SH-SY5Y (cell line): Measurements from ENCODE around the gene JMJD7.

ENCODE experiments used
- GATA2 ChIP-seq: IDR thresholded peaks from 2 replicates; pipeline ENCODE4 v1.6.1; 2011; ENCODE audit warnings: mild to moderate bottlenecking, low read depth, low read length
- GATA3 ChIP-seq: IDR thresholded peaks from 2 replicates; pipeline ENCODE4 v1.6.1; 2011; ENCODE audit warnings: low read depth, mild to moderate bottlenecking, low read length, moderate library complexity

- TF ChIP-seq GATA2 = no peak
- no peak for TF ChIP-seq GATA3
Measured at GRCh38 chr15:41820791-41821423, 7.0 kb upstream of the JMJD7 start.
